KOPT-K1 (cell line): ENCODE results near the gene CFAP73.
"Not testable (repeated sequence)": the region's sequence is repeated elsewhere in the genome, so short reads cannot be mapped to it uniquely, and the experiment has no call there.

ENCODE experiments used
- H3K27ac ChIP-seq: fragments of 200-600 bp; sonication (generic); 2 replicates; pipeline ENCODE4 v1.5.1; 2016; ENCODE audit warnings: antibody characterized with exemption, mild to moderate bottlenecking, low read depth, low read length; ENCODE audit not compliant: poor library complexity, severe bottlenecking
- H3K36me3 ChIP-seq: fragments of 200-600 bp; sonication (generic); 2 replicates; pipeline ENCODE4 v1.5.1; 2017; ENCODE audit warnings: antibody characterized with exemption, mild to moderate bottlenecking, low read length, moderate library complexity; ENCODE audit not compliant: insufficient read depth
- H3K9me3 ChIP-seq: fragments of 200-600 bp; sonication (generic); 2 replicates; pipeline ENCODE4 v1.5.1; 2017; ENCODE audit warnings: antibody characterized with exemption, low read length, mild to moderate bottlenecking; ENCODE audit not compliant: insufficient read depth, poor library complexity, severe bottlenecking

CFAP73 gene

DNA sequence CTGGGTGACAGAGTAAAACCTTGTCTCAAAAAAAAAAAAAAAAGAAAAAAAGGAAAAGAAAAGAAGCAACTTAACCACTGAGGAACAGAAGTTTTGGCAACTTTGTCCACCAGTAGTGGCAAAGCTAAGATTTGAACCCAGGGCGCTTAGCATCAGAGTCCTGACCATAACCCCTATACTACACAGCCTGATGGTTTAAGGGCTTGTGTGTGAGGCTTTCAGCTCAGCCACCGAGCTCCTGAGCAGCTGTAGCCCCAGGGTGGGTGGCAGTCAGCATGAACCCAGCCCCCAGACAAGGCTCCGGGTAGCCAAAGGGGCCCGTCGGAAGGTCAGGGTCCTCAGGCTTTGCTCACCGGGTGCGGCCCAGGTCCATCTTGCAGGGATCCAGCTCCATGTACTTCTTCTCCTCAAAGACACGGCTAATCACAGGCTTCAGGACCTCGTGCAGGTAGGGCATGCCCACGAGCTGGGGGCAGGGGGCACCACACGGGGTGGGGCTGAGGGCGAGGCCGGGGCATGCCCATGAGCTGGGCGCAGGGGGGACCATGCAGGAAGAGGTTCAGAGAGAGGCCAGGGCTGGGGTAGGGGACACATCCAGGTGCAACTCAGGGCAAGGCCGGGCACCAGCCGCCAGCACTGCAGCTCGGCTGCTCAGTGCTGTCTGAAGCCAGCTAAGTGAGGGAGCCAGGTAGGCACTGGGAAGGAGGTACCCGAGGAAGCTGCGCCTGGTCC lies 34.9 kb upstream of the CFAP73 start:
- Histone ChIP-seq H3K9me3 (no peaks in the 10 kb centered on the region), H3K36me3 (peaks cover 98% of the 10 kb centered on the region)

DNA sequence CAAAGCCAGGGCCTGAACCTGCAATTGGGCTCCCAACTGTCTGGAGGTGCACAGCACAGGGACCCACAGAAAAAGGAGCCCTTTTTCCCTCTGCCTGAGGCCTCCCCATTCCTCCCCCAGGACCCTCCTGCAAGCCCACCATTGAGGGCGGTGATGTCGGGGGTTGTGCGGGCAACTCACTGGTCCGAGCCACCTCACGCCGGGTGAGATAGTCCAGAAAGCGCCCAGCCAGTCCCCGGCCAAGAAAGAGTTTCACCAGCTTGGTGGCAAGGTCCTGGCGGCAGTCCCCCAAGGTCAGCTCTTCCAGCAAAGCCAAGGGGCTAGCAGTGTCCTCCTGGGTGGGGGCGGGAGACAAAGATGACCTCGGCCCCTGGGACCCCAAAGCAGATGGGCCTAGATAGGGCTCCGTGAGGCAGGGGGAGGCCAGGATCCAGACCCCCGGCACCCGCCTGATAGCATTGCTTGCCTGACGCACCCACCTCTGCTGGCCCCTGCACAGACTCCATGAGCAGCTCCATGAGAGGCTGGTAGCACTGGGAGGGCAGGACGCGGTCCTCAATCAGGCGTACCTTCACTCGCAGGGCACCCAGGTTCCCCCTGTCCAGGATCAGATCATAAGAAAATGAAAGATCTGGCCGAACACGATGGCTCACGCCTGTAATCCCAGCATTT lies 33.9 kb upstream of the CFAP73 start:
- H3K9me3 ChIP-seq: no peaks in the 10 kb centered on the region
- no peak overlapping the region for H3K27ac ChIP-seq
- peaks cover 97% of the 10 kb centered on the region for H3K36me3 ChIP-seq

More for the DNA sequence above, 34.9 kb upstream of the CFAP73 start:
- H3K27ac ChIP-seq: no peak overlapping the region

GRCh38 chr12:113116875-113117274 lies 32.6 kb upstream of the CFAP73 start:
- Histone ChIP-seq H3K36me3 (peaks cover 93% of the 10 kb centered on the region), H3K9me3 (no peaks in the 10 kb centered on the region), H3K27ac (no peak overlapping the region)

DNA sequence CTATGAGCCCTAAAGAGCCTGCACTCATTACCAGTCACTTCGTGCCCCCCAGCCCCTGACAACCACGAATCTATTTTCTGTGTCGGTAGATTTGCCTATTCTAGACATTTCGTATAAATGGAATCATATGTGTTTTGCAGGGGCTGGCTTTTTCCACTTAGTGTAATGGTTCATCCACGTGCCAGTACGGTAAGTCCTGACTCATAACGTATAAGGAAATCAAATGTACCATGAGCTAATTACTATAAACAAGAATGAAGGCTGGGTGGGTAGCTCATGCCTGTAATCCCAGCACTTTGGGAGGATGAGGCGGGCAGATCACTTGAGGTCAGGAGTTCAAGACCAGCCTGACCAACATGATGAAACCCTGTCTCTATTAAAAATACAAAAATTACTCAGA lies 31.8 kb upstream of the CFAP73 start:
- not testable (repeated sequence) for H3K9me3 ChIP-seq, H3K27ac ChIP-seq
- peaks cover 92% of the 10 kb centered on the region for H3K36me3 ChIP-seq

GRCh38 chr12:113118142-113118541 lies 31.4 kb upstream of the CFAP73 start:
- Histone ChIP-seq H3K27ac (no peak overlapping the region), H3K36me3 (peaks cover 92% of the 10 kb centered on the region), H3K9me3 (peaks cover 4% of the 10 kb centered on the region)

DNA sequence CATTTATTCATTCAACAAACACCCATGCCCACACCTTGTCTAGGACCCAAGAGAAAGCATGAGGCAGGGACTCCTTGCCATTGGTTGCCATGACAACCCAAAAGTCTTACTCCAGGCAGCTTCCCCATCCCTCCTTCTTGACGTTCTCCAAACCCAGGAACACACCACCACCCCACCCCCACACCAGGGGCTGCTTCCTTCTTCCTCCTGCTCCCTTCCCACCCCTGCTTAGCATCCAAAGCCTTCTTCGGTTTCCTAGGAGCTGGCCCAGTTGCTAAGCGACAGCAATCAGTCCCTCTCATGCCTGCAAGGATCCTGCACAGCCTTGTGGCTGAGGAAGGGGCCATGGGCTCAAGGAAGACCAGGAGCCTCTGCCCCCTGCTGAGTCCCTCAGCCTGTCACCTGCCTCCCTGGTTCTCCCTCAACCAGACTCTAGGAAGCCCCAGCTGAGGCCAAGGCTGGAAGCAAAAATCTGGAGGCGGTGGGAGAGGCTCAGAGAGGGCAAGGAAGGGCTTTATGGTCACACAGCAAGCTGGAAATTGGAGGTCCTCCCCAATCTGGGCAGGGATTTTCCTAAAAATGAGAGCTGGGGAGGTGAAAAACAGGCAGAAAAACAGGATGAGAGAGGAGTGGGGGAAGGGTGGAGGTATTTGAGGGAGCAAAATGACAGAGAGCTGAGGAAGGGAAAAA lies 29.4 kb upstream of the CFAP73 start:
- Histone ChIP-seq H3K36me3 (peaks cover 92% of the 10 kb centered on the region), H3K9me3 (peaks cover 13% of the 10 kb centered on the region), H3K27ac (no peak overlapping the region)

- peaks cover 91% of the 10 kb centered on the region for H3K36me3 ChIP-seq
- peaks cover 13% of the 10 kb centered on the region for H3K9me3 ChIP-seq
Observed at GRCh38 chr12:113120670-113121370, 28.7 kb upstream of the CFAP73 start.

DNA sequence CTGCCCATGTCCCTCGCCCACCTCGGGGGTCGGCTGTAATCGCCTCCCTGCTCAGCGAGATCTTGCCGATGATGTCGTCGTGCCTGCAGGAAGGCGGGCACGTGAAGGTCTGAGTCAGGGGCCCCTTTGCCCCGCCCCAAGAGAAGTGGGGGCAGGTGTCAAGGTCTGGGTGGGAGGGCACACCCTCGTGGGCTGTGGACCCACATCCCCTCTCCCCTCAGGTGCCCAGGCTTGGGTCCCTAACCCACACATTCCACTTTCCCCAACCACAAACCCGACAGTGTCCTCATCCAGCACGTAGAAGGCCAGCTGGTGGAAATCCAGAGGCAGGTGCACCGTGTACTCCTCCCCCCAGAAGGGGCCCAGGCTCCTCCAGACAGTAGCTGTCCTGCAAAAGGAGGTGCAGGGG lies 21.7 kb upstream of the CFAP73 start:
- Histone ChIP-seq H3K36me3 (peaks cover 44% of the 10 kb centered on the region), H3K9me3 (peaks cover 13% of the 10 kb centered on the region), H3K27ac (peak overlapping the region; percentile 42)

More at GRCh38 chr12:113120670-113121370, 28.7 kb upstream of the CFAP73 start:
- H3K27ac ChIP-seq: no peak overlapping the region

DNA sequence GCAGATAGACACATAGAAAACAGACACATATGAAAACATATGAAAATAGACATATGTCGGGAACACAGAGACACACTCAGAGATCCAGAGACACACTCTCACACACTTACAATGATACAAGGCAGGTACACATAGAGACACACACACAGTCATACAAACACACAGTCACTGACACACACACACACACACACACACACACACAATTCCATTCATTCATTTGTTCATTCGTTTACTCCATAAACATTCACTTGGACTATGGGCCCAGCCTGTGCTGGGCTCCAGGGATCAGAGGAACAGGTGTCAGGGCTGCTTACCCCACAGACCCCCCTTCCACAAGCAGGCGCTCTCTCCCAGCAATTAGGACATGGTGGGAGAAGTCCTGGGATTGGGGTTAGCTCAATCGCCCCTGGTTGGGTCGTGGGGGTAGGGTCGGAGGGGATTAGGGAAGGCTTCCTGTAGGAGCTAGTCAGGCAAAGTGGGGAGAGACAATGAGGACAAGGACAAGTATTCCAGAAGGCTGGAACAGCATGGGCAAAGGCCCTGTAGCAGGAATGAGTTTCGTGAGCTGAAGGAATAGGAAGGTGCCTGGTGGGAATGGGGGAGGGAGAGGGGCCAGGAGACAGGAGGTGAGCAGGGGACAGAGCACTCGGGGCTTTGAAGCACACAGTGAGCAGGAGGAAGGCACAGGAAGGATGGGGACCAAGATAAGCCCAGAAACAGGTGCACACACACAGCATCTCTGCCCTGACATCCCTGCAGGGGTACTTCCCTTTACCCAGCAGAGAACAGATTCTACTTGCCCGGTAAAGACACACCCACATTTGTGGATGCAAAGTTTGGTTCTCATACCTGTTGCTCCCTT lies 20.5 kb upstream of the CFAP73 start:
- peaks cover under 1% of the 10 kb centered on the region for H3K9me3 ChIP-seq
- peak overlapping the region; percentile 42 for H3K27ac ChIP-seq
- H3K36me3 ChIP-seq: peaks cover 31% of the 10 kb centered on the region

- Histone ChIP-seq H3K27ac (peak overlapping the region; percentile 42), H3K9me3 (no peaks in the 10 kb centered on the region), H3K36me3 (peaks cover 23% of the 10 kb centered on the region)
Observed at GRCh38 chr12:113129664-113130456, 19.7 kb upstream of the CFAP73 start.

DNA sequence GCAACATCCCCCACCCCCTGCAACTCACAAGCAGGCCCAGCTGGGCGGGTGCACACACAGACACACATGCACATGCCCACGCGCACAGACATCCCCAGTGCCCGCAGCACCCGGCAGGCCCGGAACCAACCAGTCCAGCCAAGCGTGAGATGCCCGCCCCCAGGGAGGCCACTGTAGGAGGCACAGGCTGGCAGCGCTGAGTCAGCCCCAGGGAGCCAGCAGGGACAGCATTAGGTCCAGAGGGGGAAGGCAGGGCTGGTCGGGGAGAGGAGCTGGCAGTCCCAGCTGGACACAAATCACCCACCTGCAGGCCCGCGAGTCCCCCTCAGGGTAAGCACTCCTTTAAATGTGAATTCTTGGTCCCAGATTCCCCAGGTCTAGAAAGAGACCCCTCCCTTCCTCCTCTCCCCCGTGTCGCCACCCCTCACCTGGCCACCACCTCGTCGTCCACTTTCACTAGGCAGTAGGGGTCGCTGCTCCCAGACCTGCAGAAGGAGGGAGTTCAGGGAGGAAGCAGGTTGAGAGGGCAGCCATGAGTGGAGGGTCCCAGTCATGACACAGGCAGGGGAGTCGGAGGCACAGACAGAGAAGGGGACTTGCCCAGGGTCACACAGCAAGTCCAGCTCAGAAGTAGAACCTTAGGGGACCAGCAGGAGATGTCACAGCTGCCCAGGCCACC lies 18.9 kb upstream of the CFAP73 start:
- Histone ChIP-seq H3K27ac (peak overlapping the region; percentile 42), H3K36me3 (peaks cover 17% of the 10 kb centered on the region), H3K9me3 (no peaks in the 10 kb centered on the region)

DNA sequence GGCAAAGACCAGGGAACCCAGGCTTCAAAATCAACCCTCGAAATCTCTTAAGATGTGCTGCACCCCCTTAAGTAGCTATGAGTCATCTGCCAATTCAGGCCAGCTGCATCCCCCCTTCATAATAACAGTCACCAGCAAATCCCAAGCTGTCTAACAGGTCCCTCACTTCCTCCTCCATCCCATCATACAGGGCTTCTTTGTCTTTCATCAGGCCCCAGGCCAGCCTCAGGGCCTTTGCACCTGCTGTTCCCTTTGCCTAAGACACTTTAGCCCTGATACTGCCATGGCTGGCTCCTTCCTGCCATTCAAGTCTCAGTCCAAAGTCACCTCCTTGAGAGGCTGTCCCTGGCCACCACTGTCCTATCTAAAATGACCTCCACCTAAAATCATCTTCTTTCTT lies 18.0 kb upstream of the CFAP73 start:
- H3K36me3 ChIP-seq: peaks cover 10% of the 10 kb centered on the region
- H3K27ac ChIP-seq: no peak overlapping the region
- H3K9me3 ChIP-seq: no peaks in the 10 kb centered on the region

DNA sequence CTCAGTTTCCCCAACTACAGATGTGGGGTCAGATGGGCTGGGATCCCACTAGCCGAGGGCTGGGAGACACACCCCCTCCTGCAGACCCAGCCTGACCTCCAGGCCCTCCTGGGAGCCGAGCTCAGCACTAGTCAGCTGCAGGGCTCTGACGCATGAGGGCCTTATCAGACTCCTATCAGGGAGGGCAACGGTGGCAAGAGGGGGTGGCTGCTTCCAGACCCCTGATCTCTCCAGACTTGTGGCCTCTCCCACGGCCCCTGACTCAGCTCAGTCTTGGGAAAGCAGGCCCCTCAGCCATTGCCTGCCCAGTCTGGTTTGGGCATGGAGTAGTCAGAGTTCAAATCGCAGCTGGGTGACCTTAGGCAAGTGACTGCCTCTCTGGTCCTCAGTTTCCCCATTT lies 16.5 kb upstream of the CFAP73 start:
- Histone ChIP-seq H3K27ac (no peak overlapping the region), H3K36me3 (0 out of 2 replicates have a peak, but pooled peaks cover 7% of the 10 kb centered on the region), H3K9me3 (no peaks in the 10 kb centered on the region)
